GM23338 (cell line): Measurements from ENCODE around the gene ZNF280C. TPM values are rescaled to one million over a fixed set of nuclear protein-coding genes. Genes with fewer than 3 reads are reported as not detected.
A peak's percentile ranks its signal among the peaks of the same experiment; 100 is the strongest.
"Not testable (repeated sequence)": the region's sequence is repeated elsewhere in the genome, so short reads cannot be mapped to it uniquely, and the experiment has no call there.

Experiments used
- ATAC-seq: fragments of 200-7000 bp; cut with Tn5 transposase; 3 replicates; pipeline ENCODE4 v1.9.1; 2020
- DNase-seq: peaks from one replicate; pipeline ENCODE4 v3.0.0-alpha.2; 2015; ENCODE audit warnings: low spot score
- H2AFZ ChIP-seq: fragments of 200-600 bp; sonication (generic); 2 replicates; pipeline ENCODE4 v1.8.0; 2016; ENCODE audit warnings: antibody characterized with exemption, mild to moderate bottlenecking, moderate library complexity
- H3F3A ChIP-seq: fragments of 200-600 bp; sonication (generic); replicated peaks from 2 replicates; pipeline ENCODE4 v1.8.0; 2017; ENCODE audit warnings: antibody characterized with exemption, mixed run types, low read depth
- H3K27ac ChIP-seq: fragments of 200-600 bp; sonication (generic); 2 replicates; pipeline ENCODE4 v1.6.1; 2016; ENCODE audit warnings: low read depth
- H3K27me3 ChIP-seq: fragments of 200-600 bp; sonication (generic); 2 replicates; pipeline ENCODE4 v1.8.0; 2016; ENCODE audit warnings: mild to moderate bottlenecking, mixed run types, moderate library complexity; ENCODE audit not compliant: insufficient read depth
- H3K36me3 ChIP-seq: fragments of 200-600 bp; sonication (generic); 2 replicates; pipeline ENCODE4 v1.8.0; 2016; ENCODE audit warnings: mild to moderate bottlenecking; ENCODE audit not compliant: insufficient read depth
- H3K4me1 ChIP-seq: fragments of 200-600 bp; sonication (generic); 2 replicates; pipeline ENCODE4 v1.8.0; 2016; ENCODE audit warnings: mild to moderate bottlenecking, moderate library complexity; ENCODE audit not compliant: insufficient read depth
- H3K4me2 ChIP-seq: fragments of 200-600 bp; sonication (generic); 2 replicates; pipeline ENCODE4 v1.7.1; 2017; ENCODE audit warnings: mixed run types
- H3K4me3 ChIP-seq: fragments of 200-600 bp; sonication (generic); 2 replicates; pipeline ENCODE4 v1.6.1; 2016; ENCODE audit warnings: mixed run types
- H3K79me2 ChIP-seq: fragments of 200-600 bp; sonication (generic); replicated peaks from 2 replicates; pipeline ENCODE4 v1.8.0; 2017; ENCODE audit warnings: mild to moderate bottlenecking; ENCODE audit not compliant: insufficient read depth
- H3K9me2 ChIP-seq: fragments of 200-600 bp; sonication (generic); 2 replicates; pipeline ENCODE4 v1.8.0; 2017; ENCODE audit not compliant: insufficient read depth
- H4K20me1 ChIP-seq: fragments of 200-600 bp; sonication (generic); replicated peaks from 2 replicates; pipeline ENCODE4 v1.8.0; 2017; ENCODE audit warnings: mild to moderate bottlenecking; ENCODE audit not compliant: insufficient read depth
- H3K27ac Mint-ChIP-seq: 2 replicates; pipeline ENCODE4 v1.8.0; 2020; ENCODE audit warnings: inconsistent platforms, mild to moderate bottlenecking, moderate library complexity, mixed read lengths
- H3K27me3 Mint-ChIP-seq: 3 replicates; pipeline ENCODE4 v1.8.0; 2022; ENCODE audit warnings: low read depth, mild to moderate bottlenecking, moderate library complexity, mixed read lengths, inconsistent platforms; ENCODE audit not compliant: insufficient read depth, poor library complexity
- H3K36me3 Mint-ChIP-seq: 3 replicates; pipeline ENCODE4 v1.8.0; 2021; ENCODE audit warnings: low read depth, mild to moderate bottlenecking, inconsistent platforms, moderate library complexity, mixed read lengths
- H3K4me1 Mint-ChIP-seq: 3 replicates; pipeline ENCODE4 v1.8.0; 2020; ENCODE audit warnings: mild to moderate bottlenecking, inconsistent platforms, mixed read lengths
- H3K4me3 Mint-ChIP-seq: 3 replicates; pipeline ENCODE4 v1.8.0; 2021; ENCODE audit warnings: moderate library complexity, mild to moderate bottlenecking, inconsistent platforms, mixed read lengths
- H3K9me3 Mint-ChIP-seq: 3 replicates; pipeline ENCODE4 v1.8.0; 2020; ENCODE audit warnings: moderate library complexity, mild to moderate bottlenecking, inconsistent platforms, mixed read lengths
- CREB1 ChIP-seq: fragments of 250-450 bp; sonication (Bioruptor Pico); IDR thresholded peaks from 2 replicates; pipeline ENCODE4 v1.5.0; 2020; ENCODE audit warnings: low read depth, mild to moderate bottlenecking, moderate library complexity
- EZH2 ChIP-seq: fragments of 200-600 bp; sonication (generic); IDR thresholded peaks from one replicate; pipeline ENCODE4 v1.8.0; 2017; ENCODE audit warnings: antibody characterized with exemption, mild to moderate bottlenecking, low read depth; ENCODE audit not compliant: unreplicated experiment
- EZH2phosphoT487 ChIP-seq: fragments of 200-600 bp; sonication (generic); IDR thresholded peaks from one replicate; pipeline ENCODE4 v1.8.1; 2018; ENCODE audit warnings: antibody characterized with exemption; ENCODE audit not compliant: unreplicated experiment
- JUNB ChIP-seq: IDR thresholded peaks from one replicate; pipeline ENCODE4 v1.6.1; 2016; ENCODE audit warnings: antibody characterized with exemption; ENCODE audit not compliant: unreplicated experiment
- NANOG ChIP-seq: IDR thresholded peaks from 2 replicates; pipeline ENCODE4 v1.6.1; 2016; ENCODE audit warnings: antibody characterized with exemption, borderline replicate concordance
- POLR2AphosphoS5 ChIP-seq: IDR thresholded peaks from 2 replicates; pipeline ENCODE4 v1.6.1; 2016; ENCODE audit warnings: antibody characterized with exemption, low read depth
- STAT1 ChIP-seq: IDR thresholded peaks from one replicate; pipeline ENCODE4 v1.6.1; 2016; ENCODE audit warnings: antibody characterized with exemption; ENCODE audit not compliant: unreplicated experiment
- ZNF114 ChIP-seq: fragments of 250-450 bp; sonication (Bioruptor Pico); IDR thresholded peaks from 2 replicates; pipeline ENCODE4 v1.5.0; 2020; ENCODE audit warnings: mild to moderate bottlenecking, moderate library complexity
- ZNF331 ChIP-seq: fragments of 250-450 bp; sonication (Bioruptor Pico); IDR thresholded peaks from 2 replicates; pipeline ENCODE4 v1.5.0; 2020; ENCODE audit warnings: low read depth, mild to moderate bottlenecking, moderate library complexity
- polyA plus RNA-seq: library from polyadenylated mRNA; unstranded; fragments of >200 nt; fragmentation: Nextera tagmentation; extraction: Ambion mirVana; gene quantifications from 2 replicates; pipeline ENCODE4 v1.2.1, GENCODE V29; 2016
- total RNA-seq: library from RNA; depleted of rRNA; stranded (reverse); fragments of >200 nt; shearing (Covaris generic); gene quantifications from 2 replicates; pipeline ENCODE4 v1.2.3, GENCODE V29; 2014
- TF ChIP-seq, protein P1 (sequence below), 2 experiments: fragments of 200-600 bp in 1 of 2; sonication (generic) in 1 of 2; conservative IDR thresholded peaks; 2 replicates each; pipeline versions ENCODE4 v1.5.1 to v1.6.1; 2016 to 2017; ENCODE audit warnings: antibody characterized with exemption in 2 of 2, low read depth in 2 of 2, mild to moderate bottlenecking in 2 of 2, moderate library complexity in 1 of 2

Gene ZNF280C
- total and polyA plus RNA-seq, 2 experiments from 2014 or later = 7.9 to 14.4 TPM

DNA sequence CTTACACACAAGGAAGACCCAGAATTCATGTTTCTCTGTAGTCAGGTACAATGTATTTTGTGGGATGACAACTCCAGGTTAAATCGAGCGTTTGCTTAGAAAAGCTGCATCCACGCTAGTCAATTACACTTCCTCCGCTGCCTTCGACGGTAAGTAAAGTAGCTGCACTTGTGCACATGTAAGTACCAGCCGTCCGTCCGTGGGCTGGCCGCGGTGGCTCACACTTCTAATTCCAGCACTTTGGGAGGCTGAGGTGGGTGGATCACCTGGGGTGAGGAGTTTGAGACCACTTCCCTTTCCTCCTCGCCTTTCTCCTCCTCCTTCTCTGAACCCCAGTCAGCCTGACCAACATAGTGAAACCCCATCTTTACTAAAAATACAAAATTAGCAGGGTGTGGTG is 692 bp upstream of the ZNF280C start:
- H3K4me1 Mint-ChIP-seq, H3K27ac Mint-ChIP-seq, H3K4me3 ChIP-seq, H2AFZ ChIP-seq, H3K36me3 Mint-ChIP-seq, H3F3A ChIP-seq, H3K4me2 ChIP-seq, H3K27ac ChIP-seq, H3K27me3 ChIP-seq, H3K27me3 Mint-ChIP-seq, H4K20me1 ChIP-seq, DNase-seq, H3K4me3 Mint-ChIP-seq, ATAC-seq, H3K9me2 ChIP-seq, H3K36me3 ChIP-seq, H3K9me3 Mint-ChIP-seq, H3K4me1 ChIP-seq: not testable (repeated sequence)
- peaks cover 38% of the 10 kb centered on the region for H3K79me2 ChIP-seq

DNA sequence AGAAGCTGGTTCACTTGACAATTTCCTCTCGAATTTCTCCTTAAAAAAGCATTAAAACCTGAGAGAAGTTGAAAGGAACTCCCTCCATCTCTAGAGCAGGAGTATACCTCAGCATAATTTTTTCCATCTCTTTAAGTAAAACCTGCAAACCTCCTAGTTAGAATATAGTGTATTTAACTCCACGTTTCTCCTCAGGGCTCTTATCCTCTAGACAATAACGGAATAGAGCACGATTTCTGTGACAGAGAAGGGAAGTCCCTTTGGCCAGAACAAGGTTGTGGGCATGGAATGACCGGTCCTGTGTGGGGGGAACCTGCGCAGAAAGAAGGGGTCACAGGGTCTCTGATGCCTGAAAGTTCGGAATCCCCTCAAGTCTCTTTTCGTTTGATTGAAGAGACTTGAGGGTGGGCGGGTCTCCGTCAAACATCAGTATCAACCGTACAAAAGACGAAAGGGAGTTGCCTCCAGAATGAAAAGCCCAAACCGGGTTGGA is 697 bp downstream of the ZNF280C start:
- Mint-ChIP-seq H3K36me3 (no peaks in the 10 kb centered on the region), H3K27ac (peak overlapping the region; percentile 92), H3K27me3 (peaks cover 1% of the 10 kb centered on the region), H3K4me3 (peak overlapping the region; percentile 92), H3K9me3 (peaks cover 3% of the 10 kb centered on the region; the same call in 1 of the 3 replicates), H3K4me1 (peaks cover 4% of the 10 kb centered on the region; the same call in 1 of the 3 replicates)
- peak overlapping the region; percentile 94; the same call in 1 of the 2 replicates for H3K27ac ChIP-seq
- ATAC-seq = peak; percentile 10; the same call in 1 of the 3 replicates
- H3K4me1 ChIP-seq = peaks cover 4% of the 10 kb centered on the region; the same call in 1 of the 2 replicates
- H3K4me3 ChIP-seq = peak overlapping the region; percentile 79
- no peaks in the 10 kb centered on the region for H3K9me2 ChIP-seq
- peaks cover 3% of the 10 kb centered on the region; the same call in 1 of the 2 replicates for H4K20me1 ChIP-seq
- no peaks in the 10 kb centered on the region for H3F3A ChIP-seq
- H3K4me2 ChIP-seq = peak overlapping the region; percentile 93
- peak; percentile 1 for DNase-seq
- TF ChIP-seq JUNB (no peak), NANOG (no peak), ZNF114 (CRISPR knock-in tag) (no peak), EZH2 (no peak), STAT1 (no peak), ZNF331 (CRISPR knock-in tag) (no peak)
- TF ChIP-seq, protein P1, sequence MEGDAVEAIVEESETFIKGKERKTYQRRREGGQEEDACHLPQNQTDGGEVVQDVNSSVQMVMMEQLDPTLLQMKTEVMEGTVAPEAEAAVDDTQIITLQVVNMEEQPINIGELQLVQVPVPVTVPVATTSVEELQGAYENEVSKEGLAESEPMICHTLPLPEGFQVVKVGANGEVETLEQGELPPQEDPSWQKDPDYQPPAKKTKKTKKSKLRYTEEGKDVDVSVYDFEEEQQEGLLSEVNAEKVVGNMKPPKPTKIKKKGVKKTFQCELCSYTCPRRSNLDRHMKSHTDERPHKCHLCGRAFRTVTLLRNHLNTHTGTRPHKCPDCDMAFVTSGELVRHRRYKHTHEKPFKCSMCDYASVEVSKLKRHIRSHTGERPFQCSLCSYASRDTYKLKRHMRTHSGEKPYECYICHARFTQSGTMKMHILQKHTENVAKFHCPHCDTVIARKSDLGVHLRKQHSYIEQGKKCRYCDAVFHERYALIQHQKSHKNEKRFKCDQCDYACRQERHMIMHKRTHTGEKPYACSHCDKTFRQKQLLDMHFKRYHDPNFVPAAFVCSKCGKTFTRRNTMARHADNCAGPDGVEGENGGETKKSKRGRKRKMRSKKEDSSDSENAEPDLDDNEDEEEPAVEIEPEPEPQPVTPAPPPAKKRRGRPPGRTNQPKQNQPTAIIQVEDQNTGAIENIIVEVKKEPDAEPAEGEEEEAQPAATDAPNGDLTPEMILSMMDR (conservative IDR thresholded peaks at IDR 0.05; ENCODE audit: low read depth in 2 of 2) = no peak
- peaks cover 52% of the 10 kb centered on the region for H3K79me2 ChIP-seq
- no peak overlapping the region for H2AFZ ChIP-seq
- no peaks in the 10 kb centered on the region for H3K36me3 ChIP-seq
- no peaks in the 10 kb centered on the region for H3K27me3 ChIP-seq

DNA sequence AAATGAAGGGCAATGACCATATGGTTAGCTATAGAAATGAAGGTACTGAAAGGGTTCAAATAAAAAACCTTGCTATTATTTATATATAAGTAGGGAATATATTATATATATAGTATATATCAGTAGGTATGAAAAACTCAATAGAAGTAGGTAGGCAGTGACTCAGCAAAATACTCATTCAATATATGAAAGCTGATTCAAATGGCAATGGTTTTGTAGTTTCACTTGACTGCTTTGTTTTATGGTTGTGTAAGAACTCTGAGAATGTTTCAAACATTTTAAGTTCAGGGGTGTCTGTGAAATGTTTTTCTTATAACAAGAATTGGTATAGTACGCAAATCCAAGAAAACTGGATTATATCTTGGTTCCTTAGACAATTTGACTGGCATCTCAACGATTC is 4.1 kb downstream of the ZNF280C start:
- Mint-ChIP-seq H3K4me3 (no peak overlapping the region), H3K27me3 (peaks cover 1% of the 10 kb centered on the region), H3K4me1 (peaks cover 4% of the 10 kb centered on the region; the same call in 1 of the 3 replicates), H3K9me3 (peaks cover 2% of the 10 kb centered on the region; the same call in 1 of the 3 replicates), H3K36me3 (peaks cover 4% of the 10 kb centered on the region; the same call in 2 of the 3 replicates), H3K27ac (no peak overlapping the region)
- H4K20me1 ChIP-seq = peaks cover 3% of the 10 kb centered on the region; the same call in 1 of the 2 replicates
- H3K79me2 ChIP-seq = peaks cover 66% of the 10 kb centered on the region
- H3K4me3 ChIP-seq = no peak overlapping the region
- H3K27me3 ChIP-seq = no peaks in the 10 kb centered on the region
- no peaks in the 10 kb centered on the region for H3F3A ChIP-seq
- no peak overlapping the region for H2AFZ ChIP-seq
- H3K9me2 ChIP-seq = no peaks in the 10 kb centered on the region
- no peaks in the 10 kb centered on the region for H3K36me3 ChIP-seq
- no peak overlapping the region for H3K27ac ChIP-seq
- DNase-seq = no peak
- peaks cover 4% of the 10 kb centered on the region; the same call in 1 of the 2 replicates for H3K4me1 ChIP-seq
- no peak for ATAC-seq
- H3K4me2 ChIP-seq = no peak overlapping the region
- TF ChIP-seq STAT1 (no peak), CREB1 (CRISPR knock-in tag) (no peak), EZH2 (no peak), ZNF114 (CRISPR knock-in tag) (no peak), JUNB (no peak), EZH2phosphoT487 (no peak), POLR2AphosphoS5 (no peak)
- TF ChIP-seq, protein P1 (conservative IDR thresholded peaks at IDR 0.05; ENCODE audit: low read depth in 2 of 2) = no peak
